H1 (cell line): Measurements from ENCODE around the gene RNF10. TPM values are rescaled to one million over a fixed set of nuclear protein-coding genes. Genes with fewer than 3 reads are reported as not detected.

ENCODE experiments used
- BCL11A ChIP-seq, 2 experiments: IDR thresholded peaks; one replicate each; pipeline ENCODE4 v1.6.1; 2011; ENCODE audit warnings: low read depth in 2 of 2, low read length in 2 of 2, mild to moderate bottlenecking in 2 of 2
- CEBPB ChIP-seq: IDR thresholded peaks from 2 replicates; pipeline ENCODE4 v1.6.1; 2012; ENCODE audit warnings: low read depth, low read length
- EGR1 ChIP-seq: IDR thresholded peaks from 2 replicates; pipeline ENCODE4 v1.6.1; 2011; ENCODE audit warnings: low read depth, low read length, borderline replicate concordance
- SAP30 ChIP-seq: fragments of 300-600 bp; sonication (generic); IDR thresholded peaks from 2 replicates; pipeline ENCODE4 v1.7.1; 2012; ENCODE audit warnings: low read length, moderate library complexity, mild to moderate bottlenecking, inconsistent platforms; ENCODE audit not compliant: insufficient read depth, insufficient replicate concordance
- SP2 ChIP-seq: IDR thresholded peaks from 2 replicates; pipeline ENCODE4 v1.6.1; 2012; ENCODE audit warnings: mild to moderate bottlenecking, low read length, inconsistent platforms
- polyA plus RNA-seq, 7 experiments: library from polyadenylated mRNA; depleted of rRNA in 3 of 7; stranded (reverse) in 5 of 7; unstranded in 2 of 7; fragments of >200 nt in 5 of 7; fragments of 200-250 nt in 2 of 7; gene quantifications; 1 replicate in 5 of 7; 2 replicates in 1 of 7; 4 replicates in 1 of 7; pipeline versions ENCODE4 v1.2.1 to v1.2.3, GENCODE V29; 2011 to 2013; ENCODE audit warnings: missing spikeins in 2 of 7, mixed read lengths in 2 of 7
- total RNA-seq: library from RNA; stranded (reverse); fragmentation: NEBNext Ultra II Directional; extraction: Animal tissue kit (Norgen Biotek cat#: 25700); gene quantifications from 2 replicates; pipeline ENCODE4 v1.2.1, GENCODE V29; 2021
- TF ChIP-seq, protein P1 (sequence below), 3 experiments: IDR thresholded peaks; 1 replicate in 2 of 3; 2 replicates in 1 of 3; pipeline versions ENCODE4 v1.5.1 to v1.6.1; 2011; ENCODE audit warnings: low read length in 3 of 3, mild to moderate bottlenecking in 3 of 3, inconsistent platforms in 2 of 3, low read depth in 1 of 3, moderate library complexity in 1 of 3; ENCODE audit not compliant: insufficient read depth in 1 of 3; ENCODE audit errors: control extremely low read depth in 1 of 3

Gene RNF10
- total and polyA plus RNA-seq, 2 of the 8 experiments (the other 6 are each of a cell fraction or from before 2014, with no cell fraction given) = 71.6 to 171 TPM

- no peak for TF ChIP-seq BCL11A (IDR thresholded peaks at IDR 0.05; ENCODE audit: low read depth in 2 of 2, low read length in 2 of 2)
- no peak for TF ChIP-seq CEBPB
- no peak for TF ChIP-seq SAP30
- TF ChIP-seq, protein P1, sequence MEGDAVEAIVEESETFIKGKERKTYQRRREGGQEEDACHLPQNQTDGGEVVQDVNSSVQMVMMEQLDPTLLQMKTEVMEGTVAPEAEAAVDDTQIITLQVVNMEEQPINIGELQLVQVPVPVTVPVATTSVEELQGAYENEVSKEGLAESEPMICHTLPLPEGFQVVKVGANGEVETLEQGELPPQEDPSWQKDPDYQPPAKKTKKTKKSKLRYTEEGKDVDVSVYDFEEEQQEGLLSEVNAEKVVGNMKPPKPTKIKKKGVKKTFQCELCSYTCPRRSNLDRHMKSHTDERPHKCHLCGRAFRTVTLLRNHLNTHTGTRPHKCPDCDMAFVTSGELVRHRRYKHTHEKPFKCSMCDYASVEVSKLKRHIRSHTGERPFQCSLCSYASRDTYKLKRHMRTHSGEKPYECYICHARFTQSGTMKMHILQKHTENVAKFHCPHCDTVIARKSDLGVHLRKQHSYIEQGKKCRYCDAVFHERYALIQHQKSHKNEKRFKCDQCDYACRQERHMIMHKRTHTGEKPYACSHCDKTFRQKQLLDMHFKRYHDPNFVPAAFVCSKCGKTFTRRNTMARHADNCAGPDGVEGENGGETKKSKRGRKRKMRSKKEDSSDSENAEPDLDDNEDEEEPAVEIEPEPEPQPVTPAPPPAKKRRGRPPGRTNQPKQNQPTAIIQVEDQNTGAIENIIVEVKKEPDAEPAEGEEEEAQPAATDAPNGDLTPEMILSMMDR (IDR thresholded peaks at IDR 0.05; ENCODE audit: control extremely low read depth in 1 of 3, insufficient read depth in 1 of 3, low read depth in 1 of 3, low read length in 3 of 3) = no peak
- no peak for TF ChIP-seq SP2
- no peak for TF ChIP-seq EGR1
These were observed 64.7 kb downstream of the RNF10 start (continued) for GRCh38 chr12:120598674-120599463.
